ENCODE data around the gene SORCS2. TPM values are rescaled to one million over a fixed set of nuclear protein-coding genes. Genes with fewer than 3 reads are reported as not detected.

SORCS2 gene
- total RNA-seq, 1 donor from 2014 or later = 29.5 TPM

DNA sequence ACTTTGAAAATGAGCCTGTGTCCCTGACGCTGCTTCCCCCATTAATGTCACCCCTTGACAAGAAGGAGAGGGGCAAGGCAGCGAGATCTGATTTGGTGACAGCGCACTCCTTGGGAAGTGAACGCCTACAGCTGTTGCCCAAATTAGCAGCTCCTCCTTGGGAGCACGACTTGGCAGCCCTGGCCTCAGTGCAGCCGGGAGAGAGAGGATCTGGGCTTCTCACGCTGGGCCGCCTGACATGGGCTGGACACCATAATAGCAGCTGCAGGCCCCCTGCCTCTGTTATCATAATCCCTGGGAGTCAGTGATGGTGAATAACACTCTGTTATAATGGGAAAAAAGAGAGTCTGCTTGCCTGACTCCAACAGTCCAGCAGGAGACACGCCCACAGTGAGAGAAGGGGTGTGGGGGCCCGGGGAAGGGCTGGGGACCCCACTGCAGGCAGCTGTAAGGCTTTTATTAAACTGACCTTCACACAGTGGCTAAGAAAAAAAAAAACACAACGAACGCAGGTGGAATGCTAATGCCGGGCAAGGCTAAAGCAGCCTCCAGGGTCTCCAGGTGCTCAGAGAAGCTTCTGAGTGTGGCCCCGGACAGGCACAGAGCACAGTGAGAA is 169.1 kb downstream of the SORCS2 start:
- TF ChIP-seq CTCF (IDR thresholded peaks at IDR 0.05; ENCODE audit: partially characterized antibody, unreplicated experiment) = no peak
- peaks cover 2% of the 10 kb centered on the region for H3K27me3 Mint-ChIP-seq (ENCODE audit: unreplicated experiment)
- peaks cover 23% of the 10 kb centered on the region for H3K4me1 Mint-ChIP-seq (ENCODE audit: low read depth, unreplicated experiment)
- DNase-seq = no peak
- H3K4me3 Mint-ChIP-seq (ENCODE audit: unreplicated experiment) = no peak overlapping the region
- H3K27ac Mint-ChIP-seq (ENCODE audit: unreplicated experiment) = no peak overlapping the region
- H3K9me3 Mint-ChIP-seq (ENCODE audit: unreplicated experiment) = peaks cover 5% of the 10 kb centered on the region
- H3K36me3 Mint-ChIP-seq (ENCODE audit: unreplicated experiment) = no peaks in the 10 kb centered on the region

GRCh38 chr4:7362341-7362740 is 170.0 kb downstream of the SORCS2 start:
- H3K36me3 Mint-ChIP-seq (ENCODE audit: unreplicated experiment) = no peaks in the 10 kb centered on the region
- H3K4me3 Mint-ChIP-seq (ENCODE audit: unreplicated experiment) = no peak overlapping the region
- DNase-seq = no peak
- no peak overlapping the region for H3K27ac Mint-ChIP-seq (ENCODE audit: unreplicated experiment)
- H3K9me3 Mint-ChIP-seq (ENCODE audit: unreplicated experiment) = peaks cover 5% of the 10 kb centered on the region
- peaks cover 4% of the 10 kb centered on the region for H3K27me3 Mint-ChIP-seq (ENCODE audit: unreplicated experiment)
- peaks cover 18% of the 10 kb centered on the region for H3K4me1 Mint-ChIP-seq (ENCODE audit: low read depth, unreplicated experiment)
- no peak for TF ChIP-seq CTCF (IDR thresholded peaks at IDR 0.05; ENCODE audit: partially characterized antibody, unreplicated experiment)

DNA sequence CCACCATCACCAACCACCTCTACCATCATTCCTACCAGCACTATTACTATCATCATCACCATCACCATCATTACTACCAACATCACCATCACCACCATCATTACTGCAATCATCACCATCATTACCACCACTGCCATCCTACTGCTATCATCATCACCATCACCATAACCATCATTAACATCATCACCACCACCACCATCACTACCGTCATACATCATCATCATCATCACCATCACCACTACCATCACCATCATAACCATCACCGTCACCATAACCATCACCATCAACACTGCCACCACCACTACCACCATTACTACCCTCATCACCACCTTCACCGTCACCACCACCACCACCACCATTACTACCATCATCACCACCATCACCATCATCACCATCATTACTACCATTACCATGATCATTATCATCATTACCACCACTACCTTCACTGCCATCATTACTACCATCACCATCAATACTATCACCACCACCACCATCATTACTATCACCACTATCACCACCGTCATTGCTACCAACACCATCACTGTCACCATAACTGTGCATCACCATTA is 170.6 kb downstream of the SORCS2 start:
- H3K4me1 Mint-ChIP-seq (ENCODE audit: low read depth, unreplicated experiment) = peaks cover 14% of the 10 kb centered on the region
- peaks cover 4% of the 10 kb centered on the region for H3K27me3 Mint-ChIP-seq (ENCODE audit: unreplicated experiment)
- H3K4me3 Mint-ChIP-seq (ENCODE audit: unreplicated experiment) = no peak overlapping the region
- H3K36me3 Mint-ChIP-seq (ENCODE audit: unreplicated experiment) = no peaks in the 10 kb centered on the region
- TF ChIP-seq CTCF (IDR thresholded peaks at IDR 0.05; ENCODE audit: partially characterized antibody, unreplicated experiment) = no peak
- H3K27ac Mint-ChIP-seq (ENCODE audit: unreplicated experiment) = no peak overlapping the region
- peaks cover 7% of the 10 kb centered on the region for H3K9me3 Mint-ChIP-seq (ENCODE audit: unreplicated experiment)
- DNase-seq = no peak

DNA sequence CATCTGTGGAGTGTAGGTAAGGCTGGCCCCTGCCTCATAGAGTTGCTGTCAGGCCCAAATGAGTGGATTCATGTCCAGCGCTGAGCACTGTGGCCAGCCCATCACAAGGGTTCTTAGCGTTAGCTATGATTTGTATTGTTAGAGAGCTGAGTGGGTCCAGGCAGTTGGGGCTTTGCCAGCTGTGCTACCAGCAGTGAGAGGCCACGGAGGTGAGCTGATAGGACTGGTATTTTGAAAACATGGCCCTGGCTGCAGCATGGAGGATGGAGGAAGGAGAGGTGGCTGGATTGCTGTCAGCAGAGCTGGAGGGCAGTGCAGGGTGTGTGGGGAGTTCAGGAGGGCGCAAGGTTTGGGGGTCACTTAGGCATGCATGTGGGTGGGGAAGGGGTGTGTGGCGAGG is 172.6 kb downstream of the SORCS2 start:
- TF ChIP-seq CTCF (IDR thresholded peaks at IDR 0.05; ENCODE audit: partially characterized antibody, unreplicated experiment) = no peak
- Mint-ChIP-seq H3K9me3 (ENCODE audit: unreplicated experiment) (peaks cover 7% of the 10 kb centered on the region), H3K36me3 (ENCODE audit: unreplicated experiment) (no peaks in the 10 kb centered on the region), H3K4me1 (ENCODE audit: low read depth, unreplicated experiment) (peaks cover 8% of the 10 kb centered on the region), H3K27me3 (ENCODE audit: unreplicated experiment) (peaks cover 4% of the 10 kb centered on the region), H3K4me3 (ENCODE audit: unreplicated experiment) (no peak overlapping the region), H3K27ac (ENCODE audit: unreplicated experiment) (no peak overlapping the region)
- DNase-seq = no peak

- no peak for DNase-seq
These were observed 173.3 kb downstream of the SORCS2 start for GRCh38 chr4:7365462-7366179.

More at GRCh38 chr4:7365462-7366179, 173.3 kb downstream of the SORCS2 start:
- peaks cover 4% of the 10 kb centered on the region for H3K27me3 Mint-ChIP-seq (ENCODE audit: unreplicated experiment)
- no peak overlapping the region for H3K27ac Mint-ChIP-seq (ENCODE audit: unreplicated experiment)
- no peak overlapping the region for H3K4me3 Mint-ChIP-seq (ENCODE audit: unreplicated experiment)
- H3K9me3 Mint-ChIP-seq (ENCODE audit: unreplicated experiment) = peaks cover 7% of the 10 kb centered on the region
- H3K36me3 Mint-ChIP-seq (ENCODE audit: unreplicated experiment) = no peaks in the 10 kb centered on the region
- TF ChIP-seq CTCF (IDR thresholded peaks at IDR 0.05; ENCODE audit: partially characterized antibody, unreplicated experiment) = no peak
- peaks cover 8% of the 10 kb centered on the region for H3K4me1 Mint-ChIP-seq (ENCODE audit: low read depth, unreplicated experiment)
